Transverse colon (tissue), 4 donors: ENCODE results near the gene RPL28.

ENCODE experiments used
- POLR2A ChIP-seq: fragments of 450-650 bp; IDR thresholded peaks from one replicate; pipeline ENCODE4 v1.6.1; 2016; ENCODE audit warnings: antibody characterized with exemption, mild to moderate bottlenecking, moderate library complexity
- POLR2AphosphoS5 ChIP-seq, 3 donors: sonication (generic); formaldehyde crosslinking; IDR thresholded peaks; one replicate each; pipeline ENCODE4 v1.6.1; 2016; ENCODE audit warnings: antibody characterized with exemption in 3 of 3
- TF ChIP-seq, protein P1 (sequence below), 5 experiments: fragments of 200-600 bp in 3 of 5; fragments of 450-650 bp in 2 of 5; sonication (generic) in 3 of 5; IDR thresholded peaks; 1 replicate in 2 of 5; 2 replicates in 3 of 5; pipeline ENCODE4 v1.5.1; 2016 to 2017; ENCODE audit warnings: antibody characterized with exemption in 5 of 5, inconsistent platforms in 3 of 5, mild to moderate bottlenecking in 2 of 5, moderate library complexity in 1 of 5

DNA sequence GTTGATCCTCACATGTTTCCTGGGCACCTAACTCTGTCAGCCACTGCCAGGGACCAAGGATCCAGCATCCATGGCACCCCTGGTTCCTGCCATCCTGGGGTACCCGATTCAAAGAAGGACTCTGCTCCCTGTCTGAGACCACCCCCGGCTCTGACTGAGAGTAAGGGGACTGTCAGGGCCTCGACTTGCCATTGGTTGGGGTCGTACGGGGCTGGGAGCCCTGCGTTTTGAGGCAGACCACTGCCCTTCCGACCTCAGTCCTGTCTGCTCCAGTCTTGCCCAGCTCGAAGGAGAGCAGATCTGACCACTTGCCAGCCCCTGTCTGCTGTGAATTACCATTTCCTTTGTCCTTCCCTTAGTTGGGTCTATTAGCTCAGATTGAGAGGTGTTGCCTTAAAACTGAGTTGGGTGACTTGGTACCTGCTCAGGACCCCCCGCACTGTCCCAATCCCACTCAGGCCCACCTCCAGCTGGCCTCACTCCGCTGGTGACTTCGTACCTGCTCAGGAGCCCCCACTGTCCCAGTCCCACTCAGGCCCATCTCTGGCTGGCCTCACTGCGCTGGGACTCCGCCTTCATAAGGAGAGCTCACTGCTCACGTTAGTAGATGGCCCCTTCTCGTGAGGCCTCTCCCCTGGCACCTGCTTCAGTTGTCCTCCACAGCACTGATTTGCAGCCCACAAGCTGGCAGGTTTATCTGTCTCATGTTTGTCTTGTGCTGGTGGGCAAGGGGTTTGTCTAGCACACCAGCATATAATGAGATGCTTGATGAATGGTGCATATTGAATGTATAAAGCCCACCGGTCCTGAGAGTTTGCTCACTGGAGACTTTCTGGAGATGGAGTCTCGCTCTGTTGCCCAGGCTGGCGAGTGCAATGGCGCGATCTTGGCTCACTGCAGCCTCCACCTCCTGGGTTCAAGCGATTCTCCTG, 3.9 kb downstream of the RPL28 start:
- TF ChIP-seq, protein P1, sequence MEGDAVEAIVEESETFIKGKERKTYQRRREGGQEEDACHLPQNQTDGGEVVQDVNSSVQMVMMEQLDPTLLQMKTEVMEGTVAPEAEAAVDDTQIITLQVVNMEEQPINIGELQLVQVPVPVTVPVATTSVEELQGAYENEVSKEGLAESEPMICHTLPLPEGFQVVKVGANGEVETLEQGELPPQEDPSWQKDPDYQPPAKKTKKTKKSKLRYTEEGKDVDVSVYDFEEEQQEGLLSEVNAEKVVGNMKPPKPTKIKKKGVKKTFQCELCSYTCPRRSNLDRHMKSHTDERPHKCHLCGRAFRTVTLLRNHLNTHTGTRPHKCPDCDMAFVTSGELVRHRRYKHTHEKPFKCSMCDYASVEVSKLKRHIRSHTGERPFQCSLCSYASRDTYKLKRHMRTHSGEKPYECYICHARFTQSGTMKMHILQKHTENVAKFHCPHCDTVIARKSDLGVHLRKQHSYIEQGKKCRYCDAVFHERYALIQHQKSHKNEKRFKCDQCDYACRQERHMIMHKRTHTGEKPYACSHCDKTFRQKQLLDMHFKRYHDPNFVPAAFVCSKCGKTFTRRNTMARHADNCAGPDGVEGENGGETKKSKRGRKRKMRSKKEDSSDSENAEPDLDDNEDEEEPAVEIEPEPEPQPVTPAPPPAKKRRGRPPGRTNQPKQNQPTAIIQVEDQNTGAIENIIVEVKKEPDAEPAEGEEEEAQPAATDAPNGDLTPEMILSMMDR (IDR thresholded peaks at IDR 0.05): no peak
- TF ChIP-seq POLR2AphosphoS5 (IDR thresholded peaks at IDR 0.05) (no peak), POLR2A (no peak)
